Measurements from ENCODE around the gene ANKRD28.
"Not testable (repeated sequence)": the region's sequence is repeated elsewhere in the genome, so short reads cannot be mapped to it uniquely, and the experiment has no call there.

ANKRD28 gene

DNA sequence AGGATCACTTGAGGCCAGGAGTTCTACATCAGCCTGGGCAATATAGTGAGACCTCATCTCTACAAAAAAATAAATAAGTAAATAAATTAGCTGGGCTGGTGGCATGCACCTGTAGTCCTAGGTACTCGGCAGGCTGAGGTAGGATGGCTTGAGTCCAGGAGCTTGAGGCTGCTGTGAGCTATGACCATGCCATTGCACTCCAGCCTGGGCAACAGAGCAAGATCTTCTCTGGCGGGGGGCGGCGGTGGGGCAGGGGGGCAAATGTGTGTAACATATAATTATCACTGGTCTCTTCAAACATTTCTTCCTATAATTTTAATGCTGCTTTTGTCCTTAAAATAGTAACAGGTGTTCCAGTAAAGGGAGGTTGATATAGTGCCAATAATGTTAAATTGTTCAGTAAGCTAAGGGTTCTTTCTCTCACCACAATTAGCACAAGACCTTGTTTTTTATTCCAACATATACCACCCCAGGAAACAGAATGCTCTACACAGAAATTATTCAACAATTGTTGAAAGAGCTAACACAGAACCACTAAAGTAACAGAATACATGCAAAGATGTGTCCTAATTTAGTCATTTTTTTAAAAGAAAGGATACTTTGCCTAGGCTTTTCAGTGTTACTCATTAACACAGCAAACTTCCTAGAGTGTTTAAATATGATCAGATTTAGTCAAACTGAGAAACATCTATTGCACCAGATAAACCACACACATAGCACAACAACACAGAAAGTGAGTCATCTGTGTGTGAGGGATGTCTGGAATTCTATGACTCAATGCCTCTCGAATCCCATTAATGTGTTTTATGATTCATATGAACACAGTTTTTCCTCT, 29.1 kb downstream of the ANKRD28 start:
- DNase-seq, result peak; percentile 87

DNA sequence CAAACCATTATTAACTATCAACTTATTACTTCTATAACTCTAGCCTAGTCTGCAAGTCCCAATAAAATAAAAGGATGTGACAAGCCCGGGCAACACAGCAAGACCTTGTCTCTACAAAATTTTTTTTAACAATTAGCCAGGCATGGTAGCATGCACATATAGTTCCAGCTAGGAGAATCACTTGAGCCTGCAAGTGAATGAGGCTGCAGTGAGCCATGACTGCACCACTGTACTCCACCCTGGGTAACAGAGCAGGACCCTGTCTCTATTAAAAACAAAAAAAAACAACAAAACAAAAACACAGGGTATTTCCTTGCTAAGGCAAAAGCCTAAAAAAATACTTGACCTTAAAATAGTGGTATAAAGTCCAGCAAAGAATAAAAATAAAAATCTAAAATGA, 31.4 kb downstream of the ANKRD28 start:
- no peak for DNase-seq

DNA sequence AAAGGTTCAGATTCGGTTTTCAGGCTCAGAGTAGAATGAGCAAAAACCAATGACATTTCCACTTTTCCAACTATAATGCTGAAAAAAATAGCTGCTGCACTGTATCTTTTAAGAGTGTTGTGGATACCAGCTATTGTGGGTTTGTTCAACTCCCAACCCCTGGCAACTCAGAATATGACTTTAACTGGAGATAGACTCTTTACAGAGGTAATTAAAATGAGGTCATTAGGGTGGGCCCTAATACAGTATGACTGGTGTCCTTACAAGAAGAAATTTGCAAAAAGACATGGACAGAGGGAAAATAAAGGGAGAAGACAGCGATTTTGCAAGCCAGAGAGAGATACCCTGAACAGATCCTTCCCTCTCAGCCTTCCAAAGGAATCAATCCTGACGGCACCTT, 39.5 kb downstream of the ANKRD28 start:
- no peak for DNase-seq

DNA sequence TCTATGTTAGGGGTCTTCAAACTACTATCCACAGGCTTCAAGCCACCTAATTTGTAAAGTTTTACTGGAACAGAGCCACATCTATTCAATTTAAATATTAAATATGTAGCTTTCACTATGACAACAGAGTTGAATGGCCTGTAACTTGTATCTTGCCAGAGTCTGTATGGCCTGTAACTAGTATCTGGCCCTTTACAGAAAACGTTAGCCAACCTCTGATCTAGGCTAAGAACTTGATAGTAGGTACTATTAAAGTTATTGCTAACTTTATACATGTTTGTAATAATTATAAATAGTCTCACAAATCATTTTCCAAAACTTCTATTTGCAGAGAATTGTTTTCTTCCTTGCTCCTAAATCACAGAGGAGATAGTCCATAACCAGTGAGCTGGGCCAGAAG, 40.0 kb downstream of the ANKRD28 start:
- DNase-seq, result no peak

DNA sequence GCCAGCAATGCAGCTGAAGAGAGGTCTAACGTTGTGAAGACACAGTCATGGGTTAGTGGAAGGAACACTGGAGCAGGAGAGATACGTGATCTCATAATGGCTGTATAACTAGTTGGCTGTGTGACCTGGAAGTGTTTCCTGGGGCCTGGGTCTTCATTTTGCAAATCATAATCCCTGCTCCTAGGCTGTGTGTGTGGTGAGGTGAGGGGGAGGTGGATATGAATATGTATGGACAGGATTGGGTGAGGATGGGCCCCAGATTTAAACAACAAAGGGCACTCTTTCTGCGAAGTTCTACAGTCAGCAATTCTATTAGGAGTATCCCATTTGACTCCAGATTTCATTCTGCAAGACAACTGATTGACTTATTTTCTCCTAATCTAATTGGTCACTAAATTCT, 41.3 kb downstream of the ANKRD28 start:
- DNase-seq, result no peak

DNA sequence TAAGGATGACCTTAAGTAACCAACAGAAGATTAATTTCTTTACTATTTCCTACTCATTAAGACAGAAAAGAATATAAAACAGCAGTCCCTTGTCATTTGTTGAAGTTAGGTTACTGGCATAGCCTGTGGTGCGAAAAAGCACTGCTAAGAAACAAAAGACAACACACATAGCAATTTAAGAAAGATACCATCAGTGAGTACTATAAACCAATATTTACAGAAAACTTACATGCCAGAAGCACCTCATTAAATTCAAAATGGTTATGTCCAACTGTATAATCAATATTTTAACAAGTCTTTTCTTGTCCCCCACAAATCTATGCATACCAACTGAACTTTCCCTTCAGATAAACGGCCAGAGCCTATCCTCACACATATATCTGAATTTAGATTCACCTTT, 42.0 kb downstream of the ANKRD28 start:
- no peak for DNase-seq

DNA sequence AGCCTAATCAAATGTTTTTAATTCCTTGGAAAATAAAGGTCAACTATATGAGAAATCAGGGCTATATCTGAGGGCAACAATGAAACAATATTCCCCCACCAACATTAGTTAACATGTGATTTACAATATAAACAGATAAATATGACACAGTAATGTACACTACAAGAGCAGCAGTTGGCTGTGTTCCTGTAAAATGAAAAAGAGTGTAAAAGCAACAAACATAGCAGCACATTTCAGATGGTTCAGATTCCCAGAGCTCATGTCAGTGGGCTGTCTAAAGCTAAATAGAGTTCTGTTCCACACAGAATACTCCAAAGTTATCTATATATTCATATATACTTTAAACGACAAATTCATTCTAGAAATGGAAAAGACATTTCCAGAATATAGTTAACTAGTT, 42.6 kb downstream of the ANKRD28 start:
- DNase-seq, result no peak

DNA sequence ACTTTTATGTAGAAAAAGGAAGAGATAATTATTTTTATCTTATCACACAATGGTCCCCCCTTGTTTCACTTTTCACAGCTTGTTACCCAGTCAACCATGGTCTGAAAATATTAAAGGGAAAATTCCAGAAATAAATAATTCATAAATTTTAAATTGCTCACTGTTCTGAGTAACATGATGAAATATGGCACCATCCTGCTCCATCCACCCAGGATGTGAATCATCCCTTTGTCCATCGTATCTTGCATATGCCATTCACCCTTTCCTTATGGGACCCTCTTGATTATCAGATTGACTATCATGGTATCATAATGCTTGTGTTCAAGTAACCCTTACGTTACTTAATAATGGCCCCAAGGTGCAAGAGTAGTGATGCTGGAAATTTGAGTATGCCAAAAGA, 43.7 kb downstream of the ANKRD28 start:
- DNase-seq, result no peak

DNA sequence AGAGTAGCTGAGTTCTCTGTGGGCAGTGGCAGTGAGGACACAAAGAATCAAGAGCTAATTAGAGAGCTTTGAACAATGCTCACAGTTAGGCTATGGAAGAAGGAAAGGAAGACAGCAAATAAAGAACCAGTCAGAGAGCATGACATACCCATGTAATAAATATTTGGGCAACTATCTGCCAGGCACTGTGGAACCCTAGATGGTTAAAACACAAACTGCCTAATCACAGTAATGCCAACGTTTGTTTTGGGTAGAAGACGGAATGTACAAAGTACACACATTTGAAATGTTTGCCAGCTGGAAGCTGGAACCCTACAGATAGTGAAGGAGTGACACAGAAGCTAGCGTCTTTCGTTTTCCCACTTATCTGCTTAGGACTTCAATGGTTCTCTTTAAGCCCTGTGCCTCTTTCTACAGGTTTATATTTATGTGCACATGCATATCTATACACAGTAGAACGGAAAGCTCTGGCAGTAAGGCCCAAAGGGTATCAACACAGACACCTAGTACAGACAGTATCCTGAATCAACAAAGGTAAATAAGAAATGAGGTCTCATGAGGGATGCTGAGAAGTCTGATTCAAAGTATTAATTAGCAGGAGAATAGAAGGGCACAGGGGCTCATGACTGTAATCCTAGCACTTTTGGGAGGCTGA, 44.6 kb downstream of the ANKRD28 start:
- no peak for DNase-seq

DNA sequence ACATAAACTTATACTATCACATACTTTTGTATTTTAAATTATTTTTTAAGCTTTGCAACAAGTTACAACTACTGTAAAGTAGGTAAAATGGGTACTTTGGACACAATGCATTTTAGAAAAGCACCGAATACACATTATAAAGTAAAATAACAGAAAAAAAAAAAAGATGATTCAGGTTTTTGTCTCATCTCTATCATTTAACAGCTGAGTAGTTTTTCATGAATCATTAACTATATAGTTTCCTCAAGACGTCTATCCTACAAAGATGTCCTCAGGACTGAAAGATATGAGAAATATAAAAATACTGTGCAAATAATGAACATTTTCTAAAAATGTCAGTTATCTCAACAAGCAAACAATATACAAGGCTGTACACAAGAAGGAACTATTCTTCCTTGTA, 46.9 kb downstream of the ANKRD28 start:
- DNase-seq, result no peak

DNA sequence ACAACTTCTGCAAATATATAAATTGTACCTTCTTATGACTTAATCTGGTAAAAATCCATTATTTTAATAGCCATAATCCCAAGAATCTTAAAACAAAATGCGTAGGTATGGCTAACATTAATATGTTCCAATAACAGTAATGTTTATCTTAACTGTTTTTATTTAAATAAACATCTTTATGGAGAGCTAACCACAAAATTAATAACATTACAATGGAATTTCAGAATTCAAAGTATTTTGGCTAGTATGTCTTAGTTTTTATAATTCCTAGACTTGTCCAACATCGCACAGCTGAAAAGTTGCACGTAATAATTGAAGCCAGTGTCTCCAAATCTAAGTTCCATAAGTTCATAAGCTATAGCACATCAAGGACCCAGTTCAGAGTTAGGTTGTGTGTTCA, 47.6 kb downstream of the ANKRD28 start:
- no peak for DNase-seq

DNA sequence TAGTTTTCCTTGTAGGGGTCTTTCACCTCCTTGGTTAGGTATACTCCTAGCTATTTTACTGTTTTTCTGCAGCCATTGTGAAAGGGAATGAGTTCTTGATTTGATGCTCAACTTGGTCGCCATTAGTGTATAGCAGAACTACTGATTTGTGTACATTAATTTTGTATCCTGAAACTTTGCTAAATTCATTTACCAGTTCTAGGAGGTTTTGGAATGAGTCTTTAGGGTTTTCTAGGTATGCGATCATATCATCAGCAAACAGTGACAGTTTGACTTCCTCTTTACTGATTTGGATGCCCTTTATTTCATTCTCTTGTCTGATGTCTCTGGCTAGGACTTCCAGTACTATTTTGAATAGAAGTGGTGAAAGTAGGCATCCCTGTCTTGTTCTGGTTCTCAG, 51.9 kb downstream of the ANKRD28 start:
- DNase-seq, result peak; percentile 83

DNA sequence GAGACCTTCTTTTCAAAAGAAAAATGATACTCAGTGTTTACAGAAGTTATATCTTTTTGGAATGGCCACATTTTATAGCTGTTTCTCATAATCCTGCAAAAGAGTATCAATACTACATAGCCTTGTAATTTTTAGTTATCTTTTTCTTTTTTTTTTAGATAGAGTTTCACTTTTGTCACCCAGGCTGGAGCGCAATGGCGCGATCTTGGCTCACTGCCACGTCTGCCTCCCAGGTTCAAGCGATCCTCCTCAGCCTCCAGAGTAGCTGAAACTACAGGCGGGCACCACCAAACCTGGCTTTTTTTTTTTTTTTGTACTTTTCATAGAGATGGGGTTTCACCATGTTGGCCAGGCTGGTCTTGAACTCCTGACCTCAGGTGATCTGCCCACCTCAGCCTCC, 53.6 kb downstream of the ANKRD28 start:
- DNase-seq, result no peak

DNA sequence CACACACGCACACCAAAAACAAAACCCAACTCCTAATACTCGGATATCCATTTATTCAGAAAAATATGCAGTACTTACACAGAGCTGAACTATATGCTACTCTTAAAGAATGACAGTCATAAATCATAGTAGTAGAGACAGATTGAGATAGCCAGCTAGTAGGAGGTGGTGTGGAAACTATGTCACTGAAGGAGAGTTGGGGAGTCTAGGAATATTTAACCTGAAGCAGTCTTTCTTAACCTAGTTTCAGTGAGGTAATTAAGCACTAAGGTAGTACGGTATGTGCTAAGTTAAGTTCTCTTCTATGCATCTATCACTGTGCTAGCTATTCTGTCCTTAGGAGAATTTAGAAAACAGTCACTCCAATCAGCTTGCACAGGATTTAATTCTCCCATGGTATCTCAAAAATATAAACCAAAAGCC, 54.2 kb downstream of the ANKRD28 start:
- DNase-seq, result no peak

DNA sequence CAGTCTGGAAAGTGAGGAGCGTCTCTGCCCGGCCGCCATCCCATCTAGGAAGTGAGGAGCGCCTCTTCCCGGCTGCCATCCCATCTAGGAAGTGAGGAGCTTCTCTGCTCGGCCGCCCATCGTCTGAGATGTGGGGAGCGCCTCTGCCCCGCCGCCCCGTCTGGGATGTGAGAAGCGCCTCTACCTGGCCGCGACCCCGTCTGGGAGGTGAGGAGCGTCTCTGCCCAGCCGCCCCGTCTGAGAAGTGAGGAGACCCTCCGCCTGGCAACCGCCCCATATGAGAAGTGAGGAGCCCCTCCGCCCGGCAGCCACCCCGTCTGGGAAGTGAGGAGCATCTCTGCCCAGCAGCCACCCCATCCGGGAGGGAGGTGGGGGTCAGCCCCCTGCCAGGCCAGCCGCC, 55.5 kb downstream of the ANKRD28 start:
- DNase-seq, result not testable (repeated sequence)

DNA sequence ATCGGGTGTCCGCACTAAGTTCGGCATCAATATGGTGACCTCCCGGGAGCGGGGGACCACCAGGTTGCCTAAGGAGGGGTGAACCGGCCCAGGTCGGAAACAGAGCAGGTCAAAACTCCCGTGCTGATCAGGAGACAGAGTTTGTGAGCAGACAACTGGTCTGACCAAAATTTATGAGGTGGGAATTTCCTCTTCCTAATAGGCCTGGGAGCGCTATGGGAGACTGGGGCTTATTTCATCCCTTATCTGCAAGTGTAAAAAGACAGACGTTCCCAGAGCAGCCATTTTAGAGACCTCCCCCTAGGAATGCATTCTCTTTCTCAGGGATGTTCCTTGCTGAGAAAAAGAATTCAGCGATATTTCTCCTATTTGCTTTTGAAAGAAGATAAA, 59.2 kb downstream of the ANKRD28 start:
- not testable (repeated sequence) for DNase-seq

DNA sequence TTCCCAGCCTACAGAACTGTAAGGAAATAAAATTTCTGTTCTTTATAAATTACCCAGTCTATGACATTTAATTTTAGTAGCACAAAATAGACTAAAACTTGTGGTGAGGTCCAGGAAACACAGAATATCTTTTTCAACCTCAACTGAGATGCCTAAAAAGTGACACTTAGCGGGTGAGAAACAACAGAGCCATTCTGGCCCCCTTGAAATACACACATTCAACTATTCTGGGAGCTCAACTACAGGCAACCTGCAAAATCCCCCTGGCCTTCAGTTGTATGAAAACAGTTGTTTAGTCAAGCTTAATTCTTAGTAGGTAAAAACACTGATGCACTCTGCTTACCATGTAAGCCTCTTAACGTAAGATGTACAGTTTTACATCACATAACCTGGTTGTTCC, 66.8 kb downstream of the ANKRD28 start:
- no peak for DNase-seq

DNA sequence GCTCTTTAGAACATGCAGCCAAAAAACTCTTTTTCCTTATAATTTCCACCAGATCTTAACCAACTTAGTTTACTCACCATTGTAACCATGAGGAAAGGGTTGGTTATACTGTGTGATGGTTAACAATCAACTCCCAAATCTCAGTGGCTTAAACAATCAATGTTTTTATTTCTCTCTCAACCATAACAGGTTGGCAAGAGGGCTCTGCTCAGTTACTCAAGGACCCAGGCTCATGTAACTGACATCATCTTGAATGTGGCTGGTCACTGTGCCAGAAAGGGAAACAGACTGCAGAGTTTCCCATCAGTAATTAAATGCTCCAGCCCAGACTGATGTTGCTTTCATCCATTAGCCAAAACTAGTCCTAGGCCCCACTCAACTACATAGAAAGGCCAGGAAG, 69.0 kb downstream of the ANKRD28 start:
- DNase-seq, result no peak

DNA sequence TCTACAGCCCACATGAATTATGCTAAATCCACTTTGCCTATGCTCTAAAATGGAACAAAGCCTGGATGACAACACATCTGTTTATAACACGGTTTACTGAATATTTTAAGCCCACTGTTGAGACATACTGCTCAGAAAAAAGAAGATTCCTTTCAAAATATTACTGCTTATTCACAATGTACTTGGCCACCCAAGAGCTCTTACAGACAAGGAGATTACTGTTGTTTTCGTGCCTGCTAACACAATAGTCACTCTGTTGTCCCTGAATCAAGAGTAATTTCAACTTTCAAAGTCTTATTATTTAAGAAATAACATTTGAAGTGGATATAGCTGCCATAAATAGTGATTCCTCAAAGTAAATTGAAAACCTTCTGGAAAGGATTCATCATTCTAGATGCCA, 70.9 kb downstream of the ANKRD28 start:
- DNase-seq, result no peak

DNA sequence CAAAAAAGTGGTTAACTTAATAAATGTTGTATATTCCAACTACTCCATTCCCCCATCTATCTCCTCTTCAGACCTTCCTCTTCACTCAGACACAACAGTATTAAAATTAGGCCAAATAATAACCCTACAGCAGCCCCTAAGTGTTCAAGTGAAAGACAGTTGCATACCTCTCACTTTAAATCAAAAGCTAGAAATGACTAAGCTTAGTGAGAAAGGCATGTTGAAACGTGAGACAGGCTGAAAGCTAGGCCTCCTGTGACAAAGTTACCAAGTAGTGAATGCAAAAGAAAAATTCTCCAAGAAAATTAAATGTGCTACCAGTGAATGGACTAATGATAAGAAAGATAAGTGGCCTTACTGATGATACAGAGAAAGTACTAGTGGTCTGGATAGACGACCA, 71.7 kb downstream of the ANKRD28 start:
- DNase-seq, result peak; percentile 75

DNA sequence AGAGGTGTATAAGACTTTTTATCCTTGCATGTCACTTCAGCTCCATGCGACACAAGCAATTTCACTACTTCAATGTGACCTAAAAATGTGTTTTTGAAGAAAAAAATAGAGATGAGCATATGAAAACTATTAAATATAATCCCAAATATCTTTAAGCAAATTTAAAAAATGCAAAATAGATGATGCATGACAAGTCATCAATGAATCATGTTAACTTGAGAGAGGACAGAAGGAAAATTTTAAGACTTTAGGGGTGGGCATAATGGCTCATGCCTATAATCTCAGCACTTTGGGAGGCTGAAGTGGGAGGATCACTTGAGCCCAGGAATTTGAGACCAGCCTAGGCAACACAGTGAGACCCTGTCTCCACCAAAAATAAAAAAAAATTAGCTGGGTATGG, 73.3 kb downstream of the ANKRD28 start:
- DNase-seq, result no peak

DNA sequence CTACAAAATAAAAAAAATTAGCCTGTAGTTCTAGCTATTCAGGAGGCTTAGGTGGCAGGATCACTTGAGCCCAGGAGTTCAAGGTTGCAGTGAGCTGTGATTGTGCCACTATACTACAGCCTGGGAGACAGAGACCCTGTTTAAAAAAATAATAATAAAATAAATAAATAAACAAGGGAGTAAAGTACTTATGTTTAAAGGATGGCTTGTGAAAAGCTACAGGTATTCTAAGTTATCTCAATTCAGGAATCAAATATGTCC, 74.2 kb downstream of the ANKRD28 start:
- DNase-seq, result no peak

DNA sequence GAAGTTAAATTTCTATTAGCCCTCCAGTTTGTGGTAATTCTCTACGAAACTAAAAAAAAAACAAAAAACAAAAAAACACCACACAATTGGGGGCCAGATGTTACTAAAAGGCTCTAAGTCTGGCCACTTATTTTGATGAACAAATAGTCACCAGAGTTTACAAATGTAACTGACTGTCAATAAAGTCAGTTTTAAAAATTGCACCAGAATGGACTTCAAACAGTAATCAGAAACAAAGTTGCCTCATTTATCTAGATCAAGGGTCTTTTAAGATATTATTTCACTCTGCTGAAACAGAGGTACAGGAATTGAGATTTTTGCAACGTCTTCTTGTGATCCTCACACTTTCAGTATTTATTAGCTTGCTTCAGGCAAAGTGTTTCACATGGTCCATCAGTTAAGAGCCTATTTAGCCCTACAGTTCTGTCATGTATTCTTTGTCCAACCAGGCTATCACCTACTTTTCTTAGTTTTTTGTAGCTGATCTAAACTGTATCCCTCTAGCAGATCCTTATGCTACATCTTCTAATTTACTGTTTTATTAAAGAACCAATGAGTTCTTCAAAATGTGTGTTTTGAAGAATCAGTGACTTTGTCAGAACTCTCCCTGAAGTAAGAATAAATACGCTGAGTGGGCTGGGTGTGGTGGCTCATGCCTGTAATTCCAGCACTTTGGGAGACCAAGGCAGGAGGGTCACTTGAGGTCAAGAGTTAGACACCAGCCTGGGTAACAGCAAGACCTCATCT, 74.7 kb downstream of the ANKRD28 start:
- DNase-seq, result no peak

DNA sequence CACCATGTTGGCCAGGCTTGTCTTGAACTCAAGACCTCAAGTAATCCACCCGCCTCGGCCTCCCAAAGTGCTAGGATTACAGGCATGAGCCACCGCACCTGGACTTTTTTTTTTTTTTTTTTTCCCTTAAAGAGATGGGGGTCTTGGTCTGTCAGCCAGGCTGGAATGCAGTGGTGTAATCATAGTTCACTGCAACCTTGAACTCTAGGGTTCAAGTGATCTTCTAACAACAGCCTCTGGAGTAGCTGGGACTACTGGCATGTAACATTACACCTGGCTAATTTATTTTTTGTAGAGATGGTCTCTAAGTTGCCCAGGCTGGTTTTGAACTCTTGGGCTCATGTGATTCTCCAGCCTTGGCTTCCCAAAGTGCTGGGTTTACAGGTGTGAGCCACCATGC, 81.6 kb downstream of the ANKRD28 start:
- no peak for DNase-seq
